IPS-20b (cell line): Measurements from ENCODE around the gene AKR1A1.

Source experiments
- H3K27ac ChIP-seq: one replicate; pipeline ENCODE4 v1.5.1; 2013; ENCODE audit warnings: low read length
- H3K27me3 ChIP-seq: 2 replicates; pipeline ENCODE4 v1.6.1; 2013; ENCODE audit warnings: mild to moderate bottlenecking, low read length, inconsistent platforms; ENCODE audit not compliant: insufficient read depth
- H3K36me3 ChIP-seq: 2 replicates; pipeline ENCODE4 v1.6.1; 2013; ENCODE audit warnings: low read depth, mild to moderate bottlenecking, inconsistent platforms, low read length, moderate library complexity; ENCODE audit not compliant: insufficient read depth
- H3K4me1 ChIP-seq: 2 replicates; pipeline ENCODE4 v1.6.1; 2013; ENCODE audit warnings: mild to moderate bottlenecking, control low read depth, inconsistent platforms, low read length, moderate library complexity; ENCODE audit not compliant: insufficient read depth
- H3K4me3 ChIP-seq: 2 replicates; pipeline ENCODE4 v1.5.1; 2013; ENCODE audit warnings: mild to moderate bottlenecking, low read length, inconsistent platforms
- H3K9ac ChIP-seq: 2 replicates; pipeline ENCODE4 v1.6.1; 2013; ENCODE audit warnings: low read depth, mild to moderate bottlenecking, inconsistent platforms, low read length, moderate library complexity
- H3K9me3 ChIP-seq: 2 replicates; pipeline ENCODE4 v1.6.1; 2013; ENCODE audit warnings: mild to moderate bottlenecking, low read depth, low read length, inconsistent platforms; ENCODE audit not compliant: insufficient read depth

AKR1A1 gene

GRCh38 chr1:45554198-45554597 is 3.6 kb downstream of the AKR1A1 start:
- H3K27ac ChIP-seq: no peak overlapping the region
- no peaks in the 10 kb centered on the region for H3K9me3 ChIP-seq
- peaks cover 54% of the 10 kb centered on the region for H3K36me3 ChIP-seq
- no peaks in the 10 kb centered on the region for H3K27me3 ChIP-seq
- no peak overlapping the region for H3K9ac ChIP-seq
- H3K4me1 ChIP-seq: no peaks in the 10 kb centered on the region
- no peak overlapping the region for H3K4me3 ChIP-seq

- Histone ChIP-seq H3K27ac (no peak overlapping the region), H3K9me3 (no peaks in the 10 kb centered on the region), H3K4me3 (no peak overlapping the region), H3K9ac (no peak overlapping the region), H3K36me3 (peaks cover 79% of the 10 kb centered on the region), H3K4me1 (no peaks in the 10 kb centered on the region), H3K27me3 (no peaks in the 10 kb centered on the region)
These were observed 6.9 kb downstream of the AKR1A1 start for GRCh38 chr1:45557422-45557944.

DNA sequence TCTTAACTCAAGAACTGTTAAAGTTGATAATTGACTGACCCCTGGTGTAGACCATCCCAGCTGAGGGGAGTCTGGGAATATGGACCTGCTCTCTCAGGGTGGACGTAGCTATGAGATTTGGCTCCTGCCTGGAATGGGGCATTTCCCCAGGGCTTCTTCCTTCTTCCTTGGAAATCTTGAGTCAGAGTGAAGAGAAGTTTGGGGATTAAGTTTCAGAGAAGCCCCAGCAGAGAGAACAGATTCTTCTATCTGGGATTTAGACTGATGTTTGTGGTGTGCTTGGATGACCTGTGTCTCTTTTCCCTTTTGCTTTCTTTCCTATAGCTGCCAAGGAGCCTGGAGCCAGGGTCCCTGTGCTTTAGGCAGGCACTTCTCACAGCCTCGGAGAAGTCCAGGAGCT is 13.2 kb downstream of the AKR1A1 start:
- no peak overlapping the region for H3K9ac ChIP-seq
- H3K27me3 ChIP-seq: no peaks in the 10 kb centered on the region
- H3K36me3 ChIP-seq: peaks cover 88% of the 10 kb centered on the region
- H3K9me3 ChIP-seq: no peaks in the 10 kb centered on the region
- H3K27ac ChIP-seq: no peak overlapping the region
- H3K4me3 ChIP-seq: no peak overlapping the region
- no peaks in the 10 kb centered on the region for H3K4me1 ChIP-seq

DNA sequence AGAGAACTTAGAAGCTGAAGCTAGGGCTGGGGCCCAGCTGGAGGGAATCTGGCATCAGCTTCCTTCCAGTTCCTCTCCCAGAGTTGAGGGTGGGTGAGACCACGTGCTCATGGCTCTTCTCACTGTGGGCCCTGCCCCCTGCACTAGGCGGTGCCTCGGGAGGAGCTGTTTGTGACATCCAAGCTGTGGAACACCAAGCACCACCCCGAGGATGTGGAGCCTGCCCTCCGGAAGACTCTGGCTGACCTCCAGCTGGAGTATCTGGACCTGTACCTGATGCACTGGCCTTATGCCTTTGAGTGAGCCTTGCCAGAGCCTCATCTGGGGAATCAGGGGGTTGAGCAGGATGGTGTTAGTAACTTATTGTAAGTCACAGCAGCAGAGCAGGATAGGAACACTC is 16.1 kb downstream of the AKR1A1 start:
- H3K36me3 ChIP-seq: peaks cover 83% of the 10 kb centered on the region

GRCh38 chr1:45567911-45568310 is 17.3 kb downstream of the AKR1A1 start:
- no peaks in the 10 kb centered on the region for H3K27me3 ChIP-seq
- no peak overlapping the region for H3K27ac ChIP-seq
- peaks cover 71% of the 10 kb centered on the region for H3K36me3 ChIP-seq
- no peak overlapping the region for H3K9ac ChIP-seq
- H3K4me1 ChIP-seq: peaks cover 3% of the 10 kb centered on the region; the same call in 1 of the 2 replicates
- no peak overlapping the region for H3K4me3 ChIP-seq
- H3K9me3 ChIP-seq: no peaks in the 10 kb centered on the region

More for the DNA sequence above, 16.1 kb downstream of the AKR1A1 start:
- H3K9me3 ChIP-seq: no peaks in the 10 kb centered on the region
- no peaks in the 10 kb centered on the region for H3K4me1 ChIP-seq
- H3K9ac ChIP-seq: no peak overlapping the region
- no peaks in the 10 kb centered on the region for H3K27me3 ChIP-seq
- H3K4me3 ChIP-seq: no peak overlapping the region
- H3K27ac ChIP-seq: no peak overlapping the region

- Histone ChIP-seq H3K9me3 (no peaks in the 10 kb centered on the region), H3K27ac (no peak overlapping the region), H3K36me3 (peaks cover 66% of the 10 kb centered on the region), H3K27me3 (no peaks in the 10 kb centered on the region), H3K9ac (no peak overlapping the region), H3K4me1 (peaks cover 7% of the 10 kb centered on the region; the same call in 1 of the 2 replicates), H3K4me3 (no peak overlapping the region)
These were observed 17.8 kb downstream of the AKR1A1 start for GRCh38 chr1:45568421-45568820.

DNA sequence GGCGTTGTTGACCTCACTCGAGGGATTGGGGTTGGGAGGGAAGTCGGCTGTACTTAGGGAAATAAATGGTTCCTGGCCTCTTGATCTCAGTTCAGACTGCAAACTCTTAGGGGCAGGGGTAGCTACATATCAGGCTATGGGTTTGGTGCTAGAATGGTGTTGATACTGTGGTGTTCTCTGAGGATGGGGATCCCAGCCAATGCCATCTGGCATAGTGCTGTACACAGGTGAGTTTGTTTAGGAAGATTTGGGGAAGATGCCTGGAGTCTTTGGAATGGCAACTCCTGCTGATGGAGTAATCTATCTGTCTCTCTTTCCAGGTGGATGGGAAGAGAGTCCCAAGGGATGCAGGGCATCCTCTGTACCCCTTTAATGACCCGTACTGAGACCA is 18.9 kb downstream of the AKR1A1 start:
- H3K9ac ChIP-seq: no peak overlapping the region
- H3K27ac ChIP-seq: no peak overlapping the region
- H3K36me3 ChIP-seq: peaks cover 56% of the 10 kb centered on the region

GRCh38 chr1:45569962-45570581 is 19.4 kb downstream of the AKR1A1 start:
- H3K9me3 ChIP-seq: no peaks in the 10 kb centered on the region
- H3K27ac ChIP-seq: no peak overlapping the region
- peaks cover 16% of the 10 kb centered on the region; the same call in 1 of the 2 replicates for H3K4me1 ChIP-seq
- H3K36me3 ChIP-seq: peaks cover 56% of the 10 kb centered on the region
- H3K27me3 ChIP-seq: no peaks in the 10 kb centered on the region
- no peak overlapping the region for H3K4me3 ChIP-seq
- H3K9ac ChIP-seq: no peak overlapping the region

More for the DNA sequence above, 18.9 kb downstream of the AKR1A1 start:
- Histone ChIP-seq H3K4me3 (no peak overlapping the region), H3K4me1 (peaks cover 16% of the 10 kb centered on the region; the same call in 1 of the 2 replicates), H3K9me3 (no peaks in the 10 kb centered on the region), H3K27me3 (no peaks in the 10 kb centered on the region)

DNA sequence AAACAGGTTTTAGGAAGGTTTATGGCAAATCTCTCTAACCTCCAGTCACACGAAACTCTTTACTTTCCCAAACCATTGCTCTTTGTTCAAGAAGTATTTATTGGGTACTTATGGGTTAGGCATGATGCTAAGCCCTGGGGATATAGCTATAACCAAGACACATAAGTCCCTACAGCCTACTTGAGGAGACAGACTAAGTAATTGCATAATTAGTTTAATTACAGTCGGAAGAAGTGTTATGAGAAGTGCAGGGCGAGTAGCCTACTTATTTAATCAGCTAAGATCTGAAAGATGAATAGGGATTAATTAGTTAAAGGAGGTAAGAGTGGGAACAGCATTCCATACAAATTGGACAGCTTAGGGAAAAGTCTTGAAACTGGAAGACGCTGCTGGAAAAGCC is 20.0 kb downstream of the AKR1A1 start:
- peaks cover 16% of the 10 kb centered on the region; the same call in 1 of the 2 replicates for H3K4me1 ChIP-seq
- H3K27ac ChIP-seq: no peak overlapping the region
- H3K9me3 ChIP-seq: no peaks in the 10 kb centered on the region
- no peak overlapping the region for H3K4me3 ChIP-seq
- no peaks in the 10 kb centered on the region for H3K27me3 ChIP-seq
- no peak overlapping the region for H3K9ac ChIP-seq
- H3K36me3 ChIP-seq: peaks cover 52% of the 10 kb centered on the region

GRCh38 chr1:45573231-45573804 is 22.7 kb downstream of the AKR1A1 start:
- Histone ChIP-seq H3K27ac (peak overlapping the region; percentile 53), H3K4me3 (no peak overlapping the region), H3K4me1 (peaks cover 16% of the 10 kb centered on the region; the same call in 1 of the 2 replicates), H3K9ac (peak overlapping the region; percentile 50; the same call in 1 of the 2 replicates), H3K36me3 (peaks cover 26% of the 10 kb centered on the region), H3K9me3 (no peaks in the 10 kb centered on the region), H3K27me3 (no peaks in the 10 kb centered on the region)

DNA sequence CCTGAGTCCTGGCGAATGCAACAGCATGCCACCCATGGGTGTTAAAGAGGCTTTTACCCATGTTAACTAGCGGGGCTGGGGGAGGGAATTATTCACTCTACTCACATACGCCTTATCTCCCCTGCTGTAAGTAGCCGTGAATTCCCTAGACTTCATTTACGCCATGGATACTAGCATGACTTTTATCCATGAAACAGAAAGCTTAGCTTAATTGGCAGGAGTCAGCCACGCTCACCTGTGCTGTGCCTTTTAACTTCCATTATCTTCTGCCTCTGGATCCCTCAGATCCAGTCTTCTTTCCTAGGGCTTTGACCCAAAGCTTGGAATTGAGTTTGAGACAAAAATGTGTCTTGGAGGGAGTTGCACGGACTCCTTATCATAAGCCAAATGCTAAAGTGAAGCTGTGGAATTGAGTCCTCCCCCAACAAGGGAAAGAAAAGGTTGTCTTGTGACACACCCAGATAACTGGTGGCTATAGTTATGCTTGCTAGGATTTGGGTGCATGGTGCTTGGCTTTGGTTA is 23.5 kb downstream of the AKR1A1 start:
- H3K4me1 ChIP-seq: peaks cover 16% of the 10 kb centered on the region; the same call in 1 of the 2 replicates
- H3K4me3 ChIP-seq: no peak overlapping the region
- H3K9me3 ChIP-seq: no peaks in the 10 kb centered on the region
- H3K27me3 ChIP-seq: no peaks in the 10 kb centered on the region
- H3K27ac ChIP-seq: no peak overlapping the region
- H3K36me3 ChIP-seq: peaks cover 18% of the 10 kb centered on the region
- no peak overlapping the region for H3K9ac ChIP-seq

- H3K9me3 ChIP-seq: no peaks in the 10 kb centered on the region
- H3K27me3 ChIP-seq: no peaks in the 10 kb centered on the region
- peak overlapping the region; percentile 31 for H3K27ac ChIP-seq
These were observed 32.6 kb downstream of the AKR1A1 start for GRCh38 chr1:45583264-45583665.

More at GRCh38 chr1:45583264-45583665, 32.6 kb downstream of the AKR1A1 start:
- H3K9ac ChIP-seq: peak overlapping the region; percentile 97; the same call in 1 of the 2 replicates
- H3K4me3 ChIP-seq: peak overlapping the region; percentile 90
- peaks cover 6% of the 10 kb centered on the region; the same call in 1 of the 2 replicates for H3K4me1 ChIP-seq
- peaks cover 32% of the 10 kb centered on the region for H3K36me3 ChIP-seq
